Suprapubic skin (tissue), 4 donors: ENCODE data around the gene SYN1.

Experiments
- CTCF ChIP-seq, 2 donors: fragments of 200-600 bp in 1 of 2; fragments of 450-650 bp in 1 of 2; sonication (generic) in 1 of 2; IDR thresholded peaks; one replicate each; pipeline ENCODE4 v1.5.1; 2016 to 2019; ENCODE audit warnings: antibody characterized with exemption in 2 of 2, mild to moderate bottlenecking in 1 of 2, moderate library complexity in 1 of 2
- EP300 ChIP-seq: sonication (generic); formaldehyde crosslinking; IDR thresholded peaks from one replicate; pipeline ENCODE4 v1.6.1; 2017; ENCODE audit warnings: antibody characterized with exemption
- POLR2A ChIP-seq, 2 donors: fragments of 450-650 bp; IDR thresholded peaks; one replicate each; pipeline ENCODE4 v1.6.1; 2017; ENCODE audit warnings: antibody characterized with exemption in 2 of 2, mild to moderate bottlenecking in 2 of 2, moderate library complexity in 2 of 2
- POLR2AphosphoS5 ChIP-seq, 3 donors: sonication (generic); formaldehyde crosslinking; IDR thresholded peaks; one replicate each; pipeline ENCODE4 v1.6.1; 2017; ENCODE audit warnings: antibody characterized with exemption in 3 of 3

GRCh38 chrX:47577424-47577823, 42.2 kb downstream of the SYN1 start:
- no peak for TF ChIP-seq CTCF (IDR thresholded peaks at IDR 0.05)
- no peak for TF ChIP-seq POLR2A (IDR thresholded peaks at IDR 0.05)
- TF ChIP-seq POLR2AphosphoS5 (IDR thresholded peaks at IDR 0.05), result no peak
- TF ChIP-seq EP300, result no peak
